Measurements from ENCODE around the gene EXOC2.

Gene EXOC2

GRCh38 chr6:455006-455585 is 237.8 kb downstream of the EXOC2 start:
- DNase-seq: no peak

- no peak for DNase-seq
Measured at GRCh38 chr6:454148-454991, 238.6 kb downstream of the EXOC2 start.

- DNase-seq: no peak
Measured at GRCh38 chr6:453152-453551, 239.8 kb downstream of the EXOC2 start.

- no peak for DNase-seq
Measured at GRCh38 chr6:452301-453067, 240.5 kb downstream of the EXOC2 start.

GRCh38 chr6:451847-452246 is 241.1 kb downstream of the EXOC2 start:
- DNase-seq: no peak

GRCh38 chr6:451336-451735 is 241.6 kb downstream of the EXOC2 start:
- no peak for DNase-seq

- no peak for DNase-seq
Measured at GRCh38 chr6:449486-450419, 243.2 kb downstream of the EXOC2 start.

GRCh38 chr6:449057-449430 is 243.9 kb downstream of the EXOC2 start:
- no peak for DNase-seq

GRCh38 chr6:448296-449056 is 244.5 kb downstream of the EXOC2 start:
- no peak for DNase-seq

- no peak for DNase-seq
Measured at GRCh38 chr6:447381-448165, 245.4 kb downstream of the EXOC2 start.

- DNase-seq: no peak
Measured at GRCh38 chr6:446418-447366, 246.2 kb downstream of the EXOC2 start.

GRCh38 chr6:445571-446417 is 247.1 kb downstream of the EXOC2 start:
- no peak for DNase-seq

- DNase-seq: no peak
Measured at GRCh38 chr6:444653-445275, 248.2 kb downstream of the EXOC2 start.

GRCh38 chr6:443621-444159 is 249.2 kb downstream of the EXOC2 start:
- DNase-seq: no peak

GRCh38 chr6:441126-441920 is 251.6 kb downstream of the EXOC2 start:
- DNase-seq: no peak

- no peak for DNase-seq
Measured at GRCh38 chr6:439641-440167, 253.2 kb downstream of the EXOC2 start.

GRCh38 chr6:438634-439170 is 254.2 kb downstream of the EXOC2 start:
- DNase-seq: no peak

Data from NCI-H510A (cell line).